Activated T-helper 1 cell treated with Interleukin-2 at 50 U/mL for 16 hours (primary cell): ENCODE measurements around the gene NKD2.
"Not testable (repeated sequence)": the region's sequence is repeated elsewhere in the genome, so short reads cannot be mapped to it uniquely, and the experiment has no call there.

Source experiments
- DNase-seq: peaks from one replicate; pipeline ENCODE4 v3.0.0-alpha.2; 2020; ENCODE audit warnings: low read depth

Gene NKD2

DNA sequence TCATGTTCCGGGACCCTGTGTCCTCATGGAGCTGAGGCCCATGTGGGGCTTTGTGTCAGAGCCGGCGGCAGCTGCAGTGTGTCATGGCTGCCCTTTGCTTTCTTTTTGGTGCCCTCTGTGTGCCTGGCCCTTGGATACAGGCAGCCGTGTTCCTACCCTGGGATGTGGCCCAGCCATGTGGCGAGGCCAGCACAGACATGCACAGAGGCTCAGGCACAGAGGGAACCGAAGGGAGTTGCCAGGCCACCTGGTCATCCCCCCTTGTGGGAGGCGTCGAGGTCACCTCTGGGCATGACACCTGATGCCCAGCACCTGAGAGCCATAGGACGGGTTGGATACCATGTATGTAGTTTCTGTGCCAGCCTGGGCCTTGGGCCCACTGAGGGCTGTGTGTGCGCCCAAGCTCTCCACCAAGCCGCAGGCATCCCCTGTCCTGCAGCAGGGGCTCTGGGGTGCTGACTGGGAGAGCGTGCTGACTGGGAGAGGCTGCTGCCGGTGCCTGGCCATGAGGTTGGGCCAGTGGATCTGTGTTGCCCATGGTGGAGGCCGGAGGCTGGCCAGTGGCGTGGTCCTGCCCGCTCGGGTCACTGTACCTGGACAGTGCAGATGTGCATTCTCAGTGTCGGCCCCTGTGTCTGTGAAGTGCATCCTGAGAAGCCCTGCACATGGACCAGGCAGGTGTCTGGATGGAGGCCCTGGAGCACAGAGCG lies 4.8 kb downstream of the NKD2 start:
- no peak for DNase-seq

DNA sequence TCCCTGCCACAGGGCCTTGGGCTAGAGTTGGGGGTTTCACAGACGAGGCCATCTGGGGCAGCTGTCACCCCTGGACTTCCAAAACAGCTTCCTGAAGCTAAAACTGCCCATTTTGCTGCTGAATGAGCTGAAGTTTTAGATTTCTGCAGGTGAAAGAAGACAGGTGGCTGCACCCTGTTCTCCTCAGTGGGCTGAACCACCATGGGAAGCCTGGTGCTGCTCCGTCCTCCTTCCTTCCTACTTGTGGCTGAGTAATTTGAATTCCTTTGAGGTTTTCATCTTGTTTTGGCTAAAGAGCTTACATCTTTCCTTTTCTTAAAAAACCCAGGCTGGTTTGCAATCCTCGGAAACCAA lies 5.3 kb downstream of the NKD2 start:
- DNase-seq, result no peak

DNA sequence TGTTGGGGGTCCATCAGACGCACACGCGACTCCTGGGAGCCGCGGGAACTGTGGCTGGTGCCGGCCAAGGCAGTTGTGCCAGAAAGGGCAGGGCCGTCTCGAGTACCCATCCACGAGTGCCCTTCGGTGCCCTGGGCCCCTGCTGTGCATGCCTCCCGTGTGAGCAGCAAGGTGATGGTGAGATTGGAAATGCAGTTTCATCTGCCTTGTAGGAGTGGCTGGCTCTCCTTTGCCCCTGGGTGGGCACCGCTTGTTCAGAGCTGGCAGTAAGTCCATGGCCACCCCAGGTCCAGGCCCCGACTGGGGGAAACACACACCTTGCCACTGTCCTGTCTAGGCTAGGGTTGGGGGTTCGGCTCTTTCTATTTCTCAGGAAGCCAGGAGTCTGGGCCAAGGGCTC lies 5.7 kb downstream of the NKD2 start:
- no peak for DNase-seq

DNA sequence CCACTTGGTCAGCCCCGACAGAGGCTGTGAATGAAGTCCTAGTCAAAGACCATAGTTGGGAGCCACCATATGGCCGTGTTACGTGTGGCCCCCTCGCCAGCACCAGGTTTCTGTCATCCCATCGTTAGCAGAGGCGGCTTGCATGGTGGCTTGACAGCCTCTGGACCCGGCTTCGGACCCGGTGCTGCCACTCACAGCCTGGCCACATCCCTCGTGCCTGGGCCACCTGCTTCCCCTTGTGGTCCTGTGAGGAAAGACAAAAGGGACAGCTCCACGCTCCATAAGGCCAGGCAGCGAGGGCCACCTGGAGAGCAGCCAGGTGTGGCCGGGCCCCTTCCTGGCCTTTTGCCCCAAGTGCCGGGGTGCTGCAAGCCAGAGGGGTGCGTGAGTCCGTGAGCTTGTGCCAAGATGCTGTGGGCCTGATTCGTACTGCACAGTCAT lies 6.2 kb downstream of the NKD2 start:
- DNase-seq, result no peak

DNA sequence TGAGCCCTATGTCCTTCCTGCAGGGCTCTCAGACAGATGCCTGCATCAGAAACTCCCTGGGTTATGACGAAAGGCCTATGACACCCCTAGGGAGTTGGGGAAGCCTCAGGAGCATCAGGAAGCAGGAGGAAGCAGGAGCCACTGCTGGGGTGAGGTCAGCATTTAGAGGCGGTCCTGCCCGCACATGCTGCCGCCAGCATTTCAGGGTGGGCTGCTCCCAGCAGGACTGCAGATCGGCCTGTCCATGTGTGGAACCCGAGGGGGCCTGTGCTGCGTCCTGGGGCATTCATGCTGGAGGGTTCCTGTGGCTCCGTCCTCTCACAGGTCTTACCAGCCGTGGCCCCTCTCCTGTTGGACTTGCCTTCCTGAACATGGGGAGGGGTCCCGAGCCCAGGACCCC lies 6.9 kb downstream of the NKD2 start:
- DNase-seq, result no peak

DNA sequence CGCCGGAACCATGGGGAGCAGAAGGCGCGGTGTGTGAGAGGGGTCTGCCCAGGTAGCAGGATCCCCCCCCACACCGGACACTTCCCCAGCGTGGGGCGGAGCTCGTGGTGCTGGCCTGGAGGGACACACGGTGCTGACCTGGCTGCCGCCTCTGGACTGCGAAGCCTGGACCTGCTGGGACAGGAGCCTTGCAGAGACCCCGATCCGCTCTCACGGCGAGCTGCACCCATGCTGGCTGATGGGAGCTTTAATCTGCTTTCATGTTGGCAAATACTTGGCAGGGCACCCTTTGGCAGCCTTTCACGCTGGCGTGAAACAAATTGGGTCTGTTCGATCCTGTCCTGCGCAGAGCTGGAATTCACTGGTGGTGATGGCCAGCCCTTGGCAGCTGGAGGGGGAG lies 7.4 kb downstream of the NKD2 start:
- DNase-seq, result no peak

DNA sequence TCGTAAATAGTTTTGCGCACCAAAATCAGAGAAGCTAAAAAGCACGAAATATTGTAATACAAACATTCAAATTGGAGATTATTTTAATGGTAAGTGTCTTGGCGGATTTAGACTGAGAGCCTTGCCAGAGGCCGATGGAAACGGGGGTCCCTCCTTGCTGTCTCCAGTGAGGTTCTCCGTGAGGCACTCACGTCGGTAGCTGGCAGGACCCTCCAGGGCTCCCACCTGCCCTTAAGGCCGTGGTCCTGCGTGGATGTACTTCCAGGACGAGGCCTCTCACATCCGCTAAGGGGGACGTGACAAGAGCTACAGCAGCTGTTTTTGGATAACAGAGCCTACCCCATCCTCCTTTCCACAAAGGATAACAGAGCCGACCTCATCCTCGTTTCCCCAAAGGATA lies 7.9 kb downstream of the NKD2 start:
- DNase-seq, result no peak

DNA sequence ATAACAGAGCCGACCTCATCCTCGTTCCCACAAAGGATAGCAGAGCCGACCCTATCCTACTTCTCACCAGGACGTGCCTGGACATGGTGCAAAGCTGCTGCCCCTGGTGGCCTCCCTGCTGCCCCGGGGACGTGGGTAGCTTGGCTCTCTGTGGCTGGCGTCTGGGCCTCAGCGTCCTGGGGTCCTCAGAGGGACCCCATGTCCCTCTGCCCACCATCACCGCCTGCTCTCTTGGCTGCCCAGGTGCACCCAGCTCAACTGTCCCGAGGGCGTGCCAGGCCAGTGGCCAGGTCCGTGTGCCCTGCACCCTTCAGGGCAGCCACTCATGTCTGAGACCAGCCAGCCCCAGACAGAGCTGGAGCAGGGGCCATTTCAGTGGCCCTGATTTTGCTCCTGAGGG lies 8.5 kb downstream of the NKD2 start:
- DNase-seq, result no peak

DNA sequence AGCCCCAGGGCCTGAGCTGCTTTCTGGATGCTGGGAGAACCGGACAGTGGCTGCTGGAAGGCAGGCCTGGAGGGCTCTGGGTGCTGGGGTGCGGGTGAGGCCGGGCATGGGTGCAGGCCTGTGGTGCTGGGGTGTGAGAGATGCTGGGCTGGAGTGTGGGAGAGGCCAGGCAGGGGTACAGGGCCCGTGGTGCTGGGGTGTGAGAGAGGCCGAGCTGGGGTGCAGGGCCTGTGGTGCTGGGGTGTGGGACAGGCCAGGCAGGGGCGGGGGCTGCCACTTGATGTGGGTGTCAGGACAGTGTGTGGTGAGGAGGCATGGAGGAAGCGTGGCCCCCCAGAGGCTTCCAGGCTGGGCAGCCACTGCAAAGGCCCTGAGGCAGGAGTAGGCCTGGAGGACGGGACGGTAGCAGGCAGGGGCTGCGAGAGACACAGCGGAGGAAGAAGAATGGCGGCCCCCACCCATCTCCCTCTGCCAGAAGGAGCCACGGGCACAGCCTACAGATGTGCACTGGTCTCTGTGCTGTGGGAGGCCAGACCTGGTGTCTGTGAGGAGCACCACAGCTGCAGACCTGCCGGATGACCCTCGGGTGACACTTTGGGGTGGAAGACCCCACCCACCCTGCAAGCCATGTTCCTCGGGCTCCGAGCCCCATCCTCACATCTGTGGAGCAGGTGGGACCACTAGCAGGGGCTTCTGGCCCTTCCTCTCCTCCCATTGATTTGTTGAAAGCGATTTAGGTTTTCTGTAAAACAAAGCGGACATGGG lies 9.3 kb downstream of the NKD2 start:
- DNase-seq, result no peak

DNA sequence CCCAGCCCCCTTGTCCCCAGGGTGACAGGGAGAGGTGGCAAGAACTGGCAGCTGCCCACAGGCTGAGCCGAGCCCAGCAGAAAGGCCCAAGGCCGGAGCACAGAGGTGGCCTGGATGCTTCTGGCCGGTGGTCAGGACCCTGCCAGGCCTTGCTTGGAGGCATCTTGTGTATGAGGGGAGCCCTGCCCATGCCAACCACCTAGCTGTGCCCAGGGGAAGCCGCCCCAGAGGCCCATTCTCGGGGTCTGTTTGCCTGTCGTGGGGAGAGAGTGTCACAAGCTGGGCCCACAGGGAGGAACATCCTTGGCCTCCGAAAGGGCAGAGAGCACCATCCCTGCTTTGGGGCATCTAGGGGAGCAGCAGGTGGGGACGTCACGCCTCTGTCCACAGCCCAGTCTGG lies 10.0 kb downstream of the NKD2 start:
- DNase-seq, result no peak

DNA sequence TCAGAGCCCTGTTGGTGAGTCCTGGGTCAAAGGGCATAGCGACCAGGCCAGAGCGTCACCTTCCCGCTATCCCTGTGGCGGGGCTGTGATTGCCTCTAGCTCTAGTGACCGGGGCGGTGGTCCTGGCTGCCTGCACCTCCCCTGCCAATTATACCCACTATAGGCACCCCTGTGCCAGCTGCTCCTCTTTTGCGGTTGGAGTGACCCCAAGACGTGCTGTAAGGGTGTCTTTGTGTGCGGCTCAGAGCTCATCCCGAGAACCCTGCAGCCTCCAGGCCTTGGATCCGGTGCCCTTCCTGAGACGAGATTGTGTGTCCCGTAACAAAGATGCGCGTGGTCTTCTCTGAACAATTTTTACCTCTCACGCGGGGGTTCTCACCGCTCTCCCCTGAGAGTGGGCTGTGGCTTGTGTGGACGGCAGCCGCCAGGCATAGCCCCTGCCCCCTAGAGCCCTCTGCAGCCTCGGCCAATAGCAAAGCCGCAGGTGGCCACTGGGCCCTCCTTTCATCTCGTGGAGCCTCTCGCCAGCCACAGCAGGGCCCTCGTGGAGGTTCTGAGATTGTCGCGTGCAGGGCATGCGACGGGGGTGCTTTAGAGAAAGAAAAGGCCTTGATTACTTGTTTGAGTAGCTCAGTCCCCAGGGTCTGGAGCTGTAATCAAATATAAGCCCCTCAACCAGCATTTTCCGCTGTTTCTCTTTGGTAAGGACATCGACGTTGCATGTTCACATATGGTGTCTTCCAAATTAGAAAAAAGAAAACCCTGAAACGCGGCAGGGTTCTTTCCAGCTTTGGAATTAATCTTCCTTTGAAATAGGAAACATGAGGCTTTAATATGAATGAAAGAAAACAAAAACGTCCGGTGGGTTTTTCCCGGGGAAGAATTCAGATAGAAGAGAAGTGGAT lies 10.7 kb downstream of the NKD2 start:
- DNase-seq, result no peak

DNA sequence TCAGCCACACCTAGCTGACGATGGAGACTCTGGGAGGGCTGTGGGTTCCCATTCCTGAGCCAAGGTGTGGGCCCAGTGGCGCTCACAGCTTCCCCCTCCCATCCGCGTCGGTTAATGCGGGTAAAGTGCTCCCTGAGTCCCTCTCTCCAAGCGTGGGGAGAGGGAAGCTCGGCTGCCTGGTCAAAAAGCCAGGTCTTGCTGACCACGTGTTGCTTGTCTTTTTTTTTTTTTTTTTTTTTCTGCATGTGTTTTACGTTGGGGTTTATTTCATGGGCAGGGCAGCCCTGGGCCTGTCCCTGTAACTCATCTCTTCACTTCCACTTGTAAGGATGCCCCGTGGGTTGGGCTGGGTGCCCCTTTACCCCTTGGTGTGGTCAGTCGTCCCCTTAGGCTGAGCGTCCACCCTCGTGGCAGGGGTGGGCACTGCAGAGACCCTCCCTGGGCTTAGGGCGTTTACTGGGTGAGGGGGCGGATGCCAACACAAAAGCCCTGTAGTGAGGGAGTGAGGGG lies 11.9 kb downstream of the NKD2 start:
- no peak for DNase-seq

DNA sequence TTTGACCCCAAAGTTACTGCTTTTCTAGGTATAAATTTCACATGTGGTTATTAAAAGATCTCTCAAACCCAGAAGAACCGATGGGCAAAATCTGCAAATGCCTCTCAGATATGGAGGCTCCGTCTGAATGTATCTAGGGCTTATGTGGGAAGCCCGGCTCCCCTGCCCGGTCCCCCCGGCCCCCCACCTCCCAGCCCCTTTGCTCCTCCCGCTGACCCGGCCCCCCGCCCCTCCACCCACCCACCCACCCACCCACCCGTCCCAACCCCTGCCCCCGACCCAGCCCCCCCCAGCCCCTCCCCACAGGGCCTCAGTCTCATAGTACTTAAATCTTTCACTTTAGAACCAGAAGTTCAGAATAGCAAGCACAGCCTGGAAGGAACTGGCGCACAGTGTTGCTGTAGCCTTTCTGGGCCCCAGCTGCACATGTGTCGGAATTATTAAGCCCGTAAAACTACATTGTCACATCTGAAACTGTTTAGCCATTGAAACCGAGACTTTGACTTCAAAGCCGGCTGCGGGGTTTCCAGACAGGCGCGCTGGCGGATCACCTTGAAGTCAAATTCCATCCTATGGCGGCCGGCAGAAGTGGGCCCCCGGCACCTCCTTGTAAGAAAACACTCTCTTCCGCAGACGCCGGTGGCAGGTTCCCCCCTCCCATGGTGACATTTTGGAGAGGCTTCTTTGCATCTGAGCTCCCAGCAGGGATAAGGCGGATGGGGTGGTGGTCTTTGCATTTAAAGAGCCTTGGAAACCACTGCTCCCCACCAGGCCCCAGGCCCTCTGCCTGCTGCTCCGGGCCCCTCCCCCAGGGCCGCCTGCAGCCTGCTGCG lies 12.8 kb downstream of the NKD2 start:
- DNase-seq, result no peak

DNA sequence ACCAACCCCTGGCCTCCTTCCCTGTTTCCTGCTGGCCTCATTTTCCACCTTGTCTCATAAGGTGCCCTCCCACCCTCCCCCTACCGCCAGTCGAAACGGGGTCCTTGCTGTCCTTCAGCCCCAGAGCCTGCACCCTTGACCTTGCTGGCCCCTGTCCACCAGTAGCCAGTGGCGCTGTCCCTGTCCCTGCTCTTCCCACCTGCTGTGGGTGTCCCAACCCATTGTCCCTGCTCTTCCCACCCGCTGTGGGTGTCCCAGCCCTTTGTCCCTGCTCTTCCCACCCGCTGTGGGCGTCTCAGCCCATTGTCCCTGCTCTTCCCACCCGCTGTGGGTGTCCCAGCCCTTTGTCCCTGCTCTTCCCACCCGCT lies 13.4 kb downstream of the NKD2 start:
- not testable (repeated sequence) for DNase-seq

DNA sequence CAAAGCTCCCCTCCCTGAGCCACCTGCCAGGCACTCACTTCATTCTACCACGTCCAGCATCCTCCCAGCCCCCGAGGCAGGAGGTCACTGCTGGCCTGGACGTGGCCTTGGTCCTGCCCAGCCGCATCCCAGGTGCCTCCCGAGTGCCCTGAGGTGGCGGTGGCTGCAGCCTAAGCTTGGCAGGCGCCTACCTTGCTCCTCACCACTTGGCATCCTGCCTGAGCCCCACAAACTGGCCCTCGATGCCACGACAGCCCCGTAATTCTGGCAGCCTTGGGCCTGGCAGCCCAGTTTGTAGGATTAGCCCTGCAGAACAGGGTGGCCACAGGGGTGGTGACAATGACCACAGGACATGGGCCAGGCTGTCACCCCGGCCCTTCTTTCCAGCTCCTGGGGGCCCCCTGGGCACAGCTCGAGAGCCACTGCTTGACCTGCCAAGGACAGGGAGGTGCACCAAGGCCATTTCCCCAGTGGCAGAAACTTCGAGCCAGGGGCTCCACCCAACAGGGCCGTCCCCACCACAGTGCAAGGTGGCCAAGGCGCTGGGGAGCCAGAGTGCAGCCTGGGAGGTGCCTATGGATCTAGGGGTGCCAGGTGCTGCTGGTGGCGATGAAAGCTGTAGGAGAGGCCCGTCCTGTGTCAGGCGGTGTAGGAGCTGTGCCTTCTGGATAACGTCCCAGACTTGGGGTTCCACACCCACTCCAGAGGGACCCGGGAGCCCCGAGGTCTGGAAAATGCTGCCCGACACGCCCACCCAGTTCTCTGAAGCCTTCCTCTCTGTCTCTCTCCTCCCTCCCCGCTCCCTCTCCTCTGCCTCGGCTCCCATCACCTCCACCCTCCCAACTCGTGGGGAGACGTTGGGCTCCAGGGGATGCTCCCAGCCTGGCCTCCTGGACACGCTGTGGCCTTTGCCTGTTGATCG lies 18.4 kb downstream of the NKD2 start:
- no peak for DNase-seq

DNA sequence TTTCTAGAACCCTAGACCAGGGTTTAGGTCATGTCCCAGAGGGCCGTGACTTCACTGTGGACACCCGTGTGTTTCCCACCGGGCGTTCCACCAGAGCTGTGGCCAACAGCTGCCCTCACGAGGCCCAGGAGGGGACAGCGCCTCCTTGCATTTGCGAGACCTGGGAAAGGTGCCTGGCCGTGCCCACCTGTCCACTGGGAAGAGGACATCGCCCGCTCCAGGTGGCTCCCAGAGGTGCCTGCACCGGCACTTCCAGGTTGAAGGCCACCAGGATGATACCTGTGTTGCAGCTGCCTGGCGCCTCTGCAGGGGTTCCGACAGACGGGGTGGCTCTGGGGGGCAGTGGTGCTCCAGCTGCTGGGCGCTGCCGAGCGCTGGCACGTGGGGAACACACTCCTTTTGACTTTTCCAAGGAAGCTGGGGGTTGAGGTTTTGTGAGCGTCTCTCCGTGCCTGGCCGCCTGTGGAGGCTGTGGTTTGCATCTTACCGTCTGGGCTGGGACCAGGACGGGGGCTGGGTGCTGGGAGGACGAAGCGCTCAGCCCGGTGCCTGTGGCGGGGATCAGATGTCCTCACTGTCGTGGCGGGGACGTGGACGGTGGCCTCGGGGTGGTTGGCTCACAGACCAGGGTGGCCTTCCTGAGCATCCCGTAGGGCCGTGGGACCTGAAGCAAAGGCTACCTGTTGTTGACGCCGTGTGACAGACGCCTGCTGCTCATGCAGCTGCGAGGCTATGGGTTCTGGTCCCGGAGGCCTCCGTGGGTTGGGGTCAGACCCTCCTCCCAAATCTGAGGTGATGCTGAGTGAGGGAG lies 19.2 kb downstream of the NKD2 start:
- no peak for DNase-seq

DNA sequence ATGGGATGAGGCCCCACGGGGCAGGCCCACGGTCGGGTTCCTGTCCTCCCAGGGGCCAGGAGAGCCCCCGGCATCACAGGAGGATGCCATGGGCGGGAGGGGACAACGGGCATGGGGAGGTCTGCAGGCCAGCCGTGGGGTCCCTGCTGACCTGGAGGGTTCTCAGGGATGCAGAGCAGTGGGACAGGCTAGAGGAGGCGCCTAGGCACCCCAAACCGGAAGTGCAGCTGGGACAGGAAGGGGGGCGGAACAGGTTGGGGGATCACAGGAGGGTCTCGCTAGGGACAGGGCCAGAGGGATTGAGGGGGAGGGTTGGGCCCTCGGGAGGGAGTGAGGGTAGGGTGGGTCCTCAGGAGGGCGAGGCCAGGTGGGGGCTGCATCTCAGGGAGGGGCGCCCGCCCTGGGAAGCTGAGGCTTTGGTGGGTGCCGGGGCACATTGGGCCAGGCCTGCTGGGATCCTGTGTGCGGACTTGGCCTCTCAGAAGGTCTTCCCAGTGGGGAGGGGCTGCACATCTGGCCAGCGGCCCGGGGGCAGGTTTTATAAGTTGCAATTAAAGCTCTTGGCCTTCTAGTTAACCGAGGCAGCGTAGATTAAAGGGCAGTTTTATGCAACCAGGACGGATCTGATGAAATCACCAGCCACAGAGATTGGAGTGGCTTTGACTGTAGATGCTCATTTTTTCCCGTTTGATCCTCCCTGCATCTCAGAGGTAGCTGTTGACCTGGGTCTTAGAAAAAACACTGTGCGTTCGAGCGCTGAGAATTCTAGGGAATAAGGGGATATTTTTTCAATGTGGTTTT lies 20.1 kb downstream of the NKD2 start:
- no peak for DNase-seq

DNA sequence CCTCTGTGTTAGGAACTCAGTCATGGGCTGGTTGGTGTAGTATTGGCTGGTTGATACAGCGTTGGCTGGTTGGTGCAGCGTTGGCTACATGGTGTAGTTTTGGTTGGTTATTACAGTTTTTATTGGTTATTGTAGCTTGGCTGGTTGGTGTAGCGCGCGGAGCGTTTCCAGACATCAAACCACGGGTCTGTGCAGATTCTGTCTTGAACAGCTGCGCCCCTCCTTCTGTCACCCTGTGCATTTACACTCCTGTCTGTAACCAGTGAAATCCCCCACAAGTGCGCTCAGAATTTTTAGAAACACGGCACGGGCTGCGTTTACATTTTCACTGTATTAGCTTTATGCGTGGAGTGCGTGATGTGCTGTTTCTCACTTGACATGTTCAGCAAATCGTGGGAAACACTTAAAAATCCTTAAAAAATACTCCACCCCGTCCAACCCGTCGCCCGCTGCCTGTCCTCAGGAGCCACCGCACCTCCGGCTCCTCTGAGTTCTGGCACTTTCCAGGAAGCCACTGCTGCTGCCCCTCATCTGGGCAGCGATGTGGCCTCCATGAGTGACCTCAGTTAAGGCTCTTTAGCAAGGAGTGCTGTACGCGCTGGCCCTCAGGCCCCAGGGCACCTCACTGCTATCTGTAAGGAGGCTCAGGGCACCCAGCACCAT lies 20.8 kb downstream of the NKD2 start:
- DNase-seq, result no peak
